AG04449 (cell line): ENCODE data around the gene METTL22.

Experiments used
- CTCF ChIA-PET: fragments of 350-600 bp; formaldehyde crosslinking; extraction: SDS; loops from one replicate; lab custom pipeline; 2021; ENCODE audit warnings: antibody characterized with exemption; lab: Yijun Ruan, JAX
- POLR2A ChIA-PET: fragments of 400-600, 350-600 bp; formaldehyde crosslinking; extraction: SDS; loops from one replicate; lab custom pipeline; 2020; ENCODE audit warnings: antibody characterized with exemption, inconsistent platforms; lab: Yijun Ruan, JAX
- DNase-seq: peaks from one replicate; pipeline ENCODE4 v3.0.0-alpha.2; 2010; ENCODE audit warnings: low read depth, low spot score
- H3K4me3 ChIP-seq: 2 replicates; pipeline ENCODE4 v1.5.1; 2011; ENCODE audit warnings: low read depth, mild to moderate bottlenecking, control low read depth, low read length
- TF ChIP-seq, protein P1 (sequence below): IDR thresholded peaks from one replicate; pipeline ENCODE4 v1.5.1; 2011; ENCODE audit warnings: mild to moderate bottlenecking, moderate library complexity, low read length, control low read depth, inconsistent platforms; ENCODE audit not compliant: insufficient read depth; ENCODE audit errors: missing control alignments

The METTL22 gene

DNA sequence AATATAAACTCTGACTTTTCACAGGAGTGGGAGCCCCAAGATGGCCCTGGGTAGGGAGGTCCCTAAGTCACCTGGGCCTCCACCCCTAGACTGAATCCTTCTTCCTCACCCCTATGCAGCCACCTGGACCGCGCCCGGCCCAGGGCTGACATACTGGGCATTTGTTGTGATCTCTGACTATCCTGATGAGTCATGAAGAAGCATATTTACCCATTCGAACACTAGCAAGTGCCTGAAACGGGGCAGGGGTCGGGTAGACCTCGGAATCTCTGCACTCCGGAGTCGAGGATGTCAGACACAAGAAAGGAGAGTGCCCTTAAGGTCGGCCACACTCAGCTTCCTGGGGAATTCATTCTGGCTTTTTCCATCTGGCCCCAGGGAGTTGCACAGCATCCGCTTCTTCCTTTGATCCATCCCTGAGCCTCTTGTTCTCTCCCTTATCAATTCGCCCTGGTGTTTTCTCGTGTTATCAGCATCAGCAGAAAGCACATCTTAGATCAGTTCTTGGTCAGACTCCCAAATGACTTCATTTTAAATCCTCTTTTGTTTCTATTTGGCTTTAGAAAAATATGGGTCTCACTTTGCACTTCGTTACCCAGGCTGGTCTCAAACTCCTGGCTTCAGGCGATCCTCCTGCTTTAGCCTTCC is 10.4 kb downstream of the METTL22 start:
- POLR2A ChIA-PET, result no interaction called here
- no peak for DNase-seq
- CTCF ChIA-PET, result interaction anchor here (1.2 kb wide), 1 partner anchor 10 kb away, joined by 3 read pairs; no protein-coding TSS in a partner anchor
- no peak overlapping the region for H3K4me3 ChIP-seq
- TF ChIP-seq, protein P1, sequence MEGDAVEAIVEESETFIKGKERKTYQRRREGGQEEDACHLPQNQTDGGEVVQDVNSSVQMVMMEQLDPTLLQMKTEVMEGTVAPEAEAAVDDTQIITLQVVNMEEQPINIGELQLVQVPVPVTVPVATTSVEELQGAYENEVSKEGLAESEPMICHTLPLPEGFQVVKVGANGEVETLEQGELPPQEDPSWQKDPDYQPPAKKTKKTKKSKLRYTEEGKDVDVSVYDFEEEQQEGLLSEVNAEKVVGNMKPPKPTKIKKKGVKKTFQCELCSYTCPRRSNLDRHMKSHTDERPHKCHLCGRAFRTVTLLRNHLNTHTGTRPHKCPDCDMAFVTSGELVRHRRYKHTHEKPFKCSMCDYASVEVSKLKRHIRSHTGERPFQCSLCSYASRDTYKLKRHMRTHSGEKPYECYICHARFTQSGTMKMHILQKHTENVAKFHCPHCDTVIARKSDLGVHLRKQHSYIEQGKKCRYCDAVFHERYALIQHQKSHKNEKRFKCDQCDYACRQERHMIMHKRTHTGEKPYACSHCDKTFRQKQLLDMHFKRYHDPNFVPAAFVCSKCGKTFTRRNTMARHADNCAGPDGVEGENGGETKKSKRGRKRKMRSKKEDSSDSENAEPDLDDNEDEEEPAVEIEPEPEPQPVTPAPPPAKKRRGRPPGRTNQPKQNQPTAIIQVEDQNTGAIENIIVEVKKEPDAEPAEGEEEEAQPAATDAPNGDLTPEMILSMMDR, result no peak

- POLR2A ChIA-PET, result no interaction called here
- CTCF ChIA-PET, result interaction anchor here (1.2 kb wide), 1 partner anchor 10 kb away, joined by 3 read pairs; no protein-coding TSS in a partner anchor
- DNase-seq, result no peak
- no peak overlapping the region for H3K4me3 ChIP-seq
- TF ChIP-seq, protein P1, result no peak
These were observed 11.2 kb downstream of the METTL22 start for GRCh38 chr16:8632675-8633182.

DNA sequence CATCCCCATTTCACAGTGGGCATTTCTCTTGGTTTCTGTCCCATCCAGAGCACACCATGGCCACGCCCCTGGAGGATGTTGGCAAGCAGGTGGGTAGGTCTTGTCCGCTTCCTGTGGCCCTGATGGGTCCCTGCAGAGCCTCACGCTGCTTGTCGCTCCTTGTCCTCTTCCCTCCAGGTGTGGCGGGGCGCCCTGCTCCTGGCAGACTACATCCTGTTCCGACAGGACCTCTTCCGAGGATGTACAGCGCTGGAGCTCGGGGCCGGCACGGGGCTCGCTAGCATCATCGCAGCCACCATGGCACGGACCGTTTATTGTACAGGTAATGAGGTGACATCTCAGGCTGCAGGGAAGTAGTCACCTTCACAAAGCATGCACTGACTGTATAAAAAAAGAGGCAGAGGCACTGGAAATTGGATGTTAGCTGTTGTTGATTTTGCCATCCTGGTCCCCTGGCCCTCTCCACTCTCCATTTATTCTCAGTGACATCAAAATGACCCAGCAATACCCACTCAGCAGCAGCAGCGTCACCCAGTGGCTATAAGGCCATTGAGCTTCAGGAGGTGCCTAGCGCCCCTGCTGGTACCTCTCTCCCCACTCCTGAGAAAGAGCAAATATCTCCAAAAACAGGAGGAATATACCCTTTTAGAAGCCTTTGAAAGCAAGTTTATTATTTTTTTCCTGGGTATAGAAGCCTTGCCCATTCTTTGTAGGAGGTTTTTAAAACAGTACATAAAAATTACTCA is 13.7 kb downstream of the METTL22 start:
- ChIA-PET CTCF (interaction anchor here (1.0 to 4.3 kb wide), 7 partner anchors 9 to 504 kb away, joined by 3 to 27 read pairs (median 4); no protein-coding TSS in a partner anchor), POLR2A (interaction anchor here (1.1 kb wide), 1 partner anchor 66 kb away, joined by 3 read pairs; no protein-coding TSS in a partner anchor)
- H3K4me3 ChIP-seq, result no peak overlapping the region
- no peak for DNase-seq
- TF ChIP-seq, protein P1, result peak; percentile 63

- TF ChIP-seq, protein P1, result no peak
- POLR2A ChIA-PET, result no interaction called here
- H3K4me3 ChIP-seq, result no peak overlapping the region
- CTCF ChIA-PET, result interaction anchor here (4.3 kb wide), 1 partner anchor 71 kb away, joined by 27 read pairs; no protein-coding TSS in a partner anchor
- no peak for DNase-seq
These were observed 18.2 kb downstream of the METTL22 start for GRCh38 chr16:8639694-8640093.

DNA sequence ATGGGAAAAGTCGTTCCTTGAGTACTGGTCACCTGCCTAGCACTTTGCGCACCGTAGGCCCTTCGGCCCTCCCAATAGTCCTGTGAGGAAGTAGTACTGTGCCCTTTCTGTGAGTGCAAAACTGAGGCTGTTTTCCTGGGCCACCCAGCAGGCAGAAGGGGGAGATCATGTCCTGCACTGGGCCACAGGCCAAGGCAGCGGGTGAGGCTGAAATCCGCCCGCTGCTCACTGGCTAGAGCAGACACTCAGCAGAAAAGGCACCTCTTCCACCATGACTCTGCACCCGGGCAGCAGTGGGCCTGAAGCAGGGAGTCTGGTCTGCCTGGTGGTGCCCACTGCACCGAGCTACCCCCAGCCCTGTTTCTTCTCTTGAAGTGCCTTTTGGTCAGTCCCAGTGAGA is 20.2 kb downstream of the METTL22 start:
- no peak for DNase-seq
- ChIA-PET CTCF (interaction anchor here (1.3 kb wide), 1 partner anchor 74 kb away, joined by 7 read pairs; no protein-coding TSS in a partner anchor), POLR2A (no interaction called here)
- H3K4me3 ChIP-seq, result no peak overlapping the region
- TF ChIP-seq, protein P1, result no peak

- CTCF ChIA-PET, result interaction anchor here (1.3 to 2.0 kb wide), 2 partner anchors 75 to 238 kb away, joined by 6 to 7 read pairs; no protein-coding TSS in a partner anchor
- POLR2A ChIA-PET, result no interaction called here
- TF ChIP-seq, protein P1, result no peak
These were observed 20.6 kb downstream of the METTL22 start for GRCh38 chr16:8642146-8642545.

More at GRCh38 chr16:8642146-8642545, 20.6 kb downstream of the METTL22 start:
- no peak overlapping the region for H3K4me3 ChIP-seq
- no peak for DNase-seq
